AG10803 (cell line): ENCODE data around the gene USF2.

Source experiments
- DNase-seq: peaks from one replicate; pipeline ENCODE4 v3.0.0; 2010; ENCODE audit warnings: low read depth
- H3K4me3 ChIP-seq: 2 replicates; pipeline ENCODE4 v1.5.1; 2011; ENCODE audit warnings: mild to moderate bottlenecking, low read length, control low read depth
- TF ChIP-seq, protein P1 (sequence below): conservative IDR thresholded peaks from 2 replicates; pipeline ENCODE4 v1.5.1; 2011; ENCODE audit warnings: mild to moderate bottlenecking, low read length, control low read depth, inconsistent platforms

The USF2 gene

DNA sequence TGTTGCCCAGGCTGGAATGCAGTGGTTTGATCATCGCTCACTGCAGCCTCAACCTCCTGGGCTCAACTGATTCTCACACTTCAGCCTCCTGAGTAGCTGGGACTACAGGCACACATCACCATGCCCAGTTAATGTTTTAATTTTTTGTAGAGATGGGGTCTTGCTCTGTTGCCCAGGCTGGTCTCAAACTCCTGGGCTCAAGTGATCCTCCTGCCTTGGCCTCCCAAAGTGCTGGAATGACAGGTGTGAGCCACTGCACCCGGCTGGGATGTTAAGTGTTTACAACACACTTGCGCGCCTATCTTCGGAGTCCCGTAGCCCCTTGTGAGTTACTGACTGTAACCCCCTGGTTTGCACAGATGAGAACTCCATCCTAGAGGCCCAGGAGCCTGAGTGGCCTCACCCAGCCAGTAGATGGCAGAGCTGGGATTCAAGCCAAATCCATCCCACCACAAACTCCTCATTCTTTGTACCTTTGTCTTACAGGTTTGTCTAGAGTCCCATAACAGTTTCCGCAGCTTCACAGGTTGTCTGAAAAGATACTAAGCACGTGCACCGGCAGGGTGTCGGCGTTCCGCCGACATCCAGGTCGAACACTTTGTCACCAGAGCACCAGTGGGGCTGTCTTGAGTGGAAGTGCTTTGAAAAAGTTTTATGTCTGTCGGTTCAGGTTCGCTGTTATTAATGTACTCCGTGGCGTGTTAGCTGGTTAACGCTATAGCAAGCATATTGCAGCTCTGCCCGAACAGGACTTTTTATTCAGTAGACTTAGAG lies 37.9 kb downstream of the USF2 start:
- TF ChIP-seq, protein P1, sequence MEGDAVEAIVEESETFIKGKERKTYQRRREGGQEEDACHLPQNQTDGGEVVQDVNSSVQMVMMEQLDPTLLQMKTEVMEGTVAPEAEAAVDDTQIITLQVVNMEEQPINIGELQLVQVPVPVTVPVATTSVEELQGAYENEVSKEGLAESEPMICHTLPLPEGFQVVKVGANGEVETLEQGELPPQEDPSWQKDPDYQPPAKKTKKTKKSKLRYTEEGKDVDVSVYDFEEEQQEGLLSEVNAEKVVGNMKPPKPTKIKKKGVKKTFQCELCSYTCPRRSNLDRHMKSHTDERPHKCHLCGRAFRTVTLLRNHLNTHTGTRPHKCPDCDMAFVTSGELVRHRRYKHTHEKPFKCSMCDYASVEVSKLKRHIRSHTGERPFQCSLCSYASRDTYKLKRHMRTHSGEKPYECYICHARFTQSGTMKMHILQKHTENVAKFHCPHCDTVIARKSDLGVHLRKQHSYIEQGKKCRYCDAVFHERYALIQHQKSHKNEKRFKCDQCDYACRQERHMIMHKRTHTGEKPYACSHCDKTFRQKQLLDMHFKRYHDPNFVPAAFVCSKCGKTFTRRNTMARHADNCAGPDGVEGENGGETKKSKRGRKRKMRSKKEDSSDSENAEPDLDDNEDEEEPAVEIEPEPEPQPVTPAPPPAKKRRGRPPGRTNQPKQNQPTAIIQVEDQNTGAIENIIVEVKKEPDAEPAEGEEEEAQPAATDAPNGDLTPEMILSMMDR = no peak
- no peak overlapping the region for H3K4me3 ChIP-seq
- no peak for DNase-seq

DNA sequence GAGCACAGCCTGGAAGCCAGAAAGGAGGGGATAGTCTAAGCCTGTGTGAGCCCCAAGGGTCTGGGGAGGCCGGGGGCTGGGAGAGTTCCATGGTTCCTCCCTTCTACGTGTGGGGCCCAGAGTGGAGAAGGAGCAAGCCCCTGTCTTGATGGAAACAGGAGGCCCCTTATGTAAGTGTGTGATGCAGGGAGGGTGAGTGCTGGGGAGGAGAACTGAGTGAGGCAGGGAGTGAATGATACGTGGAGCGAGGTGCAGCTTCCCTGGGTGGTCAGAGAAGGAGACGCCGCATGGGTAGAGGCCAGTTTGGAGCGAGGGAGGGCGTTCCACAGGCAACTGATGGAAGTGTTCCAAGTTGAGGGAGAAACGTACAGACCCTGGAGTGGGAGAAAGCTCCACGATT lies 39.2 kb downstream of the USF2 start:
- H3K4me3 ChIP-seq = no peak overlapping the region
- DNase-seq = no peak
- TF ChIP-seq, protein P1 = no peak

DNA sequence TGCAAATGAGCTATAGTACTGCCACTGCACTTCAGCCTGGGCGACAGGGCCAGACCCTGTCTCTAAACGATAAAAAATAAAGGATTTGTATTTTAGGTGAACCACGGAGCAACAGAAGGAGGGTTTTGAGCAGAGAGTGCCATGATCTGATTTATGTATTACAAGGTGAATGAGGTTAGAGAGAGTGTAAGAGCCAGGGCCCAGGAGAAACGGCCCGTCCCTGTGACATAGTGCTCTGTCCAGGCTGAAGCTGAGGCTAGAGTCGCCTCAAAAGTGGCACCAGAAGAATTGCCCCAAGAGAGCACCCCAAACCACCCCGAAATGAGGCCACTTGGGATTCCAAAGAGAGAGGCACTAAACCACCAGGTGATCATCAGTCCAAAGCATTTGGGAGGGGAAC lies 40.1 kb downstream of the USF2 start:
- DNase-seq = no peak
- H3K4me3 ChIP-seq = no peak overlapping the region
- TF ChIP-seq, protein P1 = no peak

DNA sequence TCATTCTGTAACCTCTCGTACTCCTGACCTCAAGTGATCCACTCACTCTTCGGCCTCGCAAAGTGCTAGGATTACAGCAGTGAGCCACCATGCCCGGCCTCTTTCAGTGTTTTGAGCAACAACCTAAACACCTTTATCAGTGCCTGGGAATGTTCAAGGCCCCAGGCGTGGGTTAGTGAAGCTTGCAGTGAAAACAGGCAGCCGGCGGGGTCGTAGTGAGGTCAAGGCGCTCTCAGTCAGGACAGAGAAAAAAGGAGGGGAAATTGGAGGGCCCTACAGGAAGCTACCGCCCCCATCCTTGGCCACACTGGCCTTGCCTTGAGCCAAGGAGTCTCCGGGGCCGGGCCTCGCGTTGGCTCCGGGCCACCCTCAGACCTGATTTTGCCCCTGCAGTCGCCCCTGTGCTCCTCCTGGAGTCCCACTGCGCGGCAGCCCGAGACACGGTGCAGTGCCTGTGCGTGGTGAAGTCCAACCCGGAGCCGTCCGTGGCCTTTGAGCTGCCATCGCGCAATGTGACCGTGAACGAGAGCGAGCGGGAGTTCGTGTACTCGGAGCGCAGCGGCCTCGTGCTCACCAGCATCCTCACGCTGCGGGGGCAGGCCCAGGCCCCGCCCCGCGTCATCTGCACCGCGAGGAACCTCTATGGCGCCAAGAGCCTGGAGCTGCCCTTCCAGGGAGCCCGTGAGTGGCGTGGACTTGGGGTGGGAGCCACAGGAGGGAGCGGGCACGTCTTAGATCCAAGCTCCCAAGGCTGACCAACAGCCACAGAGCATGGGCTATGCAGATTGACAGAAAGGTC lies 40.9 kb downstream of the USF2 start:
- TF ChIP-seq, protein P1 = no peak
- DNase-seq = no peak
- H3K4me3 ChIP-seq = no peak overlapping the region

DNA sequence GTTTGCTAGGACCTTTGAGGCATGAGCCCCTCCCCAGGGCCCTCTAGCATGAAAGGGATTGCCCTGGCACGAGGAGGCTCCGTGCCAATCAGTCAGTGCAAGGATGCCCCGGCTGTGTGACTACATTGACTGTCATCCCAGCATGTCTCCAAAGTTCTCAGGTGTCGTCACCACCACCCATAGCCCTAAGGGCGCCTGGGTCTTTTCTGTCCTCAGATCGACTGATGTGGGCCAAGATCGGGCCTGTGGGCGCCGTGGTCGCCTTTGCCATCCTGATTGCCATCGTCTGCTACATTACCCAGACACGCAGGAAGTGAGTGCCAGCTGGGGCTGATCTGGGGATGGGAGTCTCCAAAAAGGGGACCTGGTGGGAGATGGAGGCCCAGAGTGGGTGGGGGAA lies 41.6 kb downstream of the USF2 start:
- no peak for DNase-seq
- no peak overlapping the region for H3K4me3 ChIP-seq

DNA sequence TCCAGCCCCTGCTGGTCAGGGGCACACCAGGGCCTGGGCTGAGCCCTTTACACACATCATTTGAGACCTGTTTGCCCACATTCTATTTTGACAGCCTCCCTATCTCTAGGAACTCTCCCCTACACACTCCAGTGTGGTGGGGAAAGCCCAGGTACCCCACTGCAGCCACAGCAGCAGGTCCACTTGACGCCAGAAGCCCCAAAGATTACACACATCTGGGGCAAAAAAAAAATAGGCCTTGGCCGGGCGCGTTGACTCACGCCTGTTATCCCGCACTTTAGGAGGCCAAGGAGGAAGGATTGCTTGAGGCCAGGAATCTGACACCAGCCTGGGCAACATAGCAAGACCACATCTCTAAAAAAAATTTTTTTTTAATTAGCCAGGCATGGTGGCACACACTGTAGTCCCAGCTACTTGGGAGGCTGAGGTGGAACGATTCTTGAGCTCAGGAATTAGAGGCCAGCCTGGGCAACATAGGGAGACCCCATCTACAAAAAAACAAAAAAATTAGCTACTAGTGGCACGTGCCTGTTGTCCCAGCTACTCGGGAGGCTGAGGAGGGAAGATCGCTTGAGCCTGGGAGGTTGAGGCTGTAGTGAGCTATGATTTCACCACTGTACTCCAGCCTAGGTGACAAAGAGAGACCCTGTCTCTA lies 42.2 kb downstream of the USF2 start:
- H3K4me3 ChIP-seq = no peak overlapping the region
- TF ChIP-seq, protein P1 = no peak
- DNase-seq = no peak

More for the DNA sequence above, 41.6 kb downstream of the USF2 start:
- TF ChIP-seq, protein P1 = no peak
